ENCODE measurements around the gene GRIA4.

- TF ChIP-seq CTCF (conservative IDR thresholded peaks at IDR 0.05 in 1 of 2, IDR thresholded peaks at IDR 0.05 in 1 of 2; ENCODE audit: low read depth in 1 of 2, low read length in 2 of 2) (no peak), EZH2 (IDR thresholded peaks at IDR 0.05; ENCODE audit: low read length, missing control alignments) (no peak)
Measured at GRCh38 chr11:105854269-105854668, 244.4 kb downstream of the GRIA4 start.

Data from fibroblast of lung (primary cell).